ENCODE results near the gene FAM240A. TPM values are rescaled to one million over a fixed set of nuclear protein-coding genes. Genes with fewer than 3 reads are reported as not detected.

Gene FAM240A
- total and polyA plus RNA-seq, 4 donors = not detected

- Histone ChIP-seq H3K27ac (ENCODE audit: low read depth in 1 of 2, low read length in 1 of 2) (no peak overlapping the region), H3K9me3 (ENCODE audit: control insufficient read depth in 4 of 4, insufficient read depth in 3 of 4, low read length in 3 of 4) (no peaks in the 10 kb centered on the region), H3K36me3 (ENCODE audit: control insufficient read depth in 4 of 4, insufficient read depth in 4 of 4, low read length in 4 of 4) (no peaks in the 10 kb centered on the region), H3K4me3 (no peak overlapping the region), H3K9ac (ENCODE audit: insufficient read depth in 1 of 2, low read length in 2 of 2) (no peak overlapping the region), H3K27me3 (ENCODE audit: control insufficient read depth in 3 of 3, insufficient read depth in 3 of 3, low read length in 2 of 3) (no peaks in the 10 kb centered on the region), H3K4me1 (ENCODE audit: control insufficient read depth in 5 of 5, insufficient read depth in 5 of 5, low read length in 5 of 5) (peaks cover 0 to 26% (median 11%) of the 10 kb centered on the region in 5 donors)
- ATAC-seq (ENCODE audit: insufficient read depth, low FRiP score) (no peak), DNase-seq (no peak)
- no peak for TF ChIP-seq CTCF (IDR thresholded peaks at IDR 0.05; ENCODE audit: control extremely low read depth, extremely low read depth)
- WGBS, 2 donors = 67 to 80% methylated on average over 6 of the region's 6 CpGs
Measured at GRCh38 chr3:46660003-46660402, 47.7 kb downstream of the FAM240A start.

GRCh38 chr3:46660543-46661523 is 48.5 kb downstream of the FAM240A start:
- WGBS, 2 donors = 62 to 64% methylated on average over 9 of the region's 9 CpGs

GRCh38 chr3:46661776-46662766 is 49.7 kb downstream of the FAM240A start:
- no peak overlapping the region for H3K4me3 ChIP-seq
- no peaks in the 10 kb centered on the region for H3K9me3 ChIP-seq (ENCODE audit: control insufficient read depth in 4 of 4, insufficient read depth in 3 of 4, low read length in 3 of 4)
- peaks cover 0 to 26% (median 11%) of the 10 kb centered on the region in 5 donors for H3K4me1 ChIP-seq (ENCODE audit: control insufficient read depth in 5 of 5, insufficient read depth in 5 of 5, low read length in 5 of 5)
- no peak overlapping the region for H3K9ac ChIP-seq (ENCODE audit: insufficient read depth in 1 of 2, low read length in 2 of 2)
- H3K36me3 ChIP-seq (ENCODE audit: control insufficient read depth in 4 of 4, insufficient read depth in 4 of 4, low read length in 4 of 4) = no peaks in the 10 kb centered on the region
- no peaks in the 10 kb centered on the region for H3K27me3 ChIP-seq (ENCODE audit: control insufficient read depth in 3 of 3, insufficient read depth in 3 of 3, low read length in 2 of 3)
- 85 to 88% methylated on average over 15 of the region's 15 CpGs for WGBS, 2 donors
- no peak for TF ChIP-seq CTCF (IDR thresholded peaks at IDR 0.05; ENCODE audit: control extremely low read depth, extremely low read depth)
- ATAC-seq (ENCODE audit: insufficient read depth, low FRiP score) (no peak), DNase-seq (no peak)
- H3K27ac ChIP-seq (ENCODE audit: low read depth in 1 of 2, low read length in 1 of 2) = no peak overlapping the region

More at GRCh38 chr3:46660543-46661523, 48.5 kb downstream of the FAM240A start:
- Histone ChIP-seq H3K36me3 (ENCODE audit: control insufficient read depth in 4 of 4, insufficient read depth in 4 of 4, low read length in 4 of 4) (no peaks in the 10 kb centered on the region), H3K4me1 (ENCODE audit: control insufficient read depth in 5 of 5, insufficient read depth in 5 of 5, low read length in 5 of 5) (peaks cover 0 to 26% (median 11%) of the 10 kb centered on the region in 5 donors), H3K27ac (ENCODE audit: low read depth in 1 of 2, low read length in 1 of 2) (no peak overlapping the region), H3K9me3 (ENCODE audit: control insufficient read depth in 4 of 4, insufficient read depth in 3 of 4, low read length in 3 of 4) (no peaks in the 10 kb centered on the region), H3K27me3 (ENCODE audit: control insufficient read depth in 3 of 3, insufficient read depth in 3 of 3, low read length in 2 of 3) (no peaks in the 10 kb centered on the region), H3K4me3 (no peak overlapping the region), H3K9ac (ENCODE audit: insufficient read depth in 1 of 2, low read length in 2 of 2) (no peak overlapping the region)
- DNase-seq (peak in 1 of 3 donors; percentile 13), ATAC-seq (ENCODE audit: insufficient read depth, low FRiP score) (no peak)
- no peak for TF ChIP-seq CTCF (IDR thresholded peaks at IDR 0.05; ENCODE audit: control extremely low read depth, extremely low read depth)

All from lung (tissue), 12 donors.